HepG2 (cell line): ENCODE results near the gene PDSS2. TPM values are rescaled to one million over a fixed set of nuclear protein-coding genes. Genes with fewer than 3 reads are reported as not detected.

Source experiments
- ATF7-NPFF ChIP-seq: sonication (generic); formaldehyde crosslinking; IDR thresholded peaks from 2 replicates; pipeline ENCODE4 v1.8.1; 2023; ENCODE audit warnings: mild to moderate bottlenecking, low read depth, missing genetic modification reagents, moderate library complexity
- FOXO1 ChIP-seq: sonication (generic); formaldehyde crosslinking; IDR thresholded peaks from 2 replicates; pipeline ENCODE4 v1.4.0; 2020; ENCODE audit warnings: missing genetic modification reagents
- HNRNPK ChIP-seq: fragments of 200-400 bp; formaldehyde crosslinking; IDR thresholded peaks from 2 replicates; pipeline ENCODE4 v1.6.1; 2018; ENCODE audit warnings: low read length, low read depth, moderate library complexity, mild to moderate bottlenecking; ENCODE audit not compliant: poor library complexity, severe bottlenecking
- KDM3A ChIP-seq: IDR thresholded peaks from 2 replicates; pipeline ENCODE4 v1.6.1; 2018; ENCODE audit warnings: low read depth, missing compliant biosample characterization
- NONO ChIP-seq, 2 experiments: fragments of 450-650 bp in 1 of 2; sonication (generic) in 1 of 2; formaldehyde crosslinking in 1 of 2; IDR thresholded peaks in 1 of 2; conservative IDR thresholded peaks in 1 of 2; 2 replicates each; pipeline versions ENCODE4 v1.6.1 to v1.8.0; 2017 to 2022; ENCODE audit warnings: mild to moderate bottlenecking in 1 of 2, missing genetic modification reagents in 1 of 2, moderate library complexity in 1 of 2
- PHF8 ChIP-seq: sonication (generic); formaldehyde crosslinking; IDR thresholded peaks from 2 replicates; pipeline ENCODE4 v1.5.0; 2020; ENCODE audit warnings: missing genetic modification reagents
- PPARG ChIP-seq: conservative IDR thresholded peaks from 2 replicates; pipeline ENCODE4 v1.6.1; 2016; ENCODE audit warnings: missing biosample characterization, missing genetic modification reagents
- RFX1 ChIP-seq: fragments of 450-650 bp; IDR thresholded peaks from 2 replicates; pipeline ENCODE4 v1.6.1; 2017
- SKI ChIP-seq: fragments of 450-650 bp; IDR thresholded peaks from one replicate; pipeline ENCODE4 v1.6.1; 2018; ENCODE audit warnings: mild to moderate bottlenecking; ENCODE audit not compliant: partially characterized antibody
- SMYD3 ChIP-seq: sonication (generic); formaldehyde crosslinking; IDR thresholded peaks from 2 replicates; pipeline ENCODE4 v1.8.1; 2023; ENCODE audit warnings: mild to moderate bottlenecking, missing genetic modification reagents
- TBX3 ChIP-seq: fragments of 450-650 bp; IDR thresholded peaks from 2 replicates; pipeline ENCODE4 v1.6.1; 2017; ENCODE audit warnings: antibody characterized with exemption, mild to moderate bottlenecking, inconsistent platforms, borderline replicate concordance
- ZBTB7B ChIP-seq: sonication (generic); formaldehyde crosslinking; IDR thresholded peaks from 2 replicates; pipeline ENCODE4 v1.4.0; 2020; ENCODE audit warnings: missing genetic modification reagents
- ZKSCAN8 ChIP-seq: IDR thresholded peaks from 2 replicates; pipeline ENCODE4 v1.6.1; 2016; ENCODE audit warnings: borderline replicate concordance, missing genetic modification reagents, missing compliant biosample characterization
- ZNF329 ChIP-seq: sonication (generic); formaldehyde crosslinking; IDR thresholded peaks from 2 replicates; pipeline ENCODE4 v1.9.0; 2021; ENCODE audit warnings: low read depth, mild to moderate bottlenecking, missing genetic modification reagents
- ZNF335 ChIP-seq: sonication (generic); formaldehyde crosslinking; IDR thresholded peaks from 2 replicates; pipeline ENCODE4 v1.4.0; 2020; ENCODE audit warnings: missing genetic modification reagents
- ZNF589 ChIP-seq: sonication (generic); formaldehyde crosslinking; conservative IDR thresholded peaks from 2 replicates; pipeline ENCODE4 v1.8.0; 2022; ENCODE audit warnings: mild to moderate bottlenecking, moderate library complexity, missing genetic modification reagents
- ZSCAN31 ChIP-seq: sonication (generic); formaldehyde crosslinking; IDR thresholded peaks from 2 replicates; pipeline ENCODE4 v1.5.0; 2020; ENCODE audit warnings: low read depth, mild to moderate bottlenecking, missing genetic modification reagents
- polyA plus RNA-seq, 8 experiments: library from polyadenylated mRNA; depleted of rRNA in 3 of 8; stranded (reverse) in 7 of 8; unstranded in 1 of 8; fragments of >200 nt; fragmentation: Illumina TruSeq in 4 of 8; extraction: Trizol in 4 of 8; gene quantifications; 2 replicates each; pipeline versions ENCODE4 v1.2.1 to v1.2.3, GENCODE V29; 2011 to 2016; ENCODE audit warnings: low read depth in 4 of 8, missing spikeins in 1 of 8, mixed read lengths in 1 of 8; ENCODE audit not compliant: insufficient read depth in 1 of 8
- total RNA-seq, 5 experiments: library from RNA; depleted of rRNA; stranded (reverse); fragments of >200 nt; fragmentation: Illumina TruSeq; extraction: Trizol; gene quantifications; 2 replicates each; pipeline ENCODE4 v1.2.3, GENCODE V29; 2016; ENCODE audit warnings: low read depth in 1 of 5
- TF ChIP-seq, protein P1 (sequence below), 2 experiments: IDR thresholded peaks; 2 replicates each; pipeline ENCODE4 v1.6.1; 2011 to 2012; ENCODE audit warnings: low read length in 2 of 2, borderline replicate concordance in 1 of 2, low read depth in 1 of 2, mild to moderate bottlenecking in 1 of 2, moderate library complexity in 1 of 2
- TF ChIP-seq, protein P2 (sequence below): sonication (generic); formaldehyde crosslinking; IDR thresholded peaks from 2 replicates; pipeline ENCODE4 v1.9.0; 2021; ENCODE audit warnings: mild to moderate bottlenecking, missing genetic modification reagents

The PDSS2 gene
- total and polyA plus RNA-seq, 2 of the 13 experiments (the other 11 are each of a cell fraction or from before 2014, with no cell fraction given): 16.2 to 17.0 TPM

DNA sequence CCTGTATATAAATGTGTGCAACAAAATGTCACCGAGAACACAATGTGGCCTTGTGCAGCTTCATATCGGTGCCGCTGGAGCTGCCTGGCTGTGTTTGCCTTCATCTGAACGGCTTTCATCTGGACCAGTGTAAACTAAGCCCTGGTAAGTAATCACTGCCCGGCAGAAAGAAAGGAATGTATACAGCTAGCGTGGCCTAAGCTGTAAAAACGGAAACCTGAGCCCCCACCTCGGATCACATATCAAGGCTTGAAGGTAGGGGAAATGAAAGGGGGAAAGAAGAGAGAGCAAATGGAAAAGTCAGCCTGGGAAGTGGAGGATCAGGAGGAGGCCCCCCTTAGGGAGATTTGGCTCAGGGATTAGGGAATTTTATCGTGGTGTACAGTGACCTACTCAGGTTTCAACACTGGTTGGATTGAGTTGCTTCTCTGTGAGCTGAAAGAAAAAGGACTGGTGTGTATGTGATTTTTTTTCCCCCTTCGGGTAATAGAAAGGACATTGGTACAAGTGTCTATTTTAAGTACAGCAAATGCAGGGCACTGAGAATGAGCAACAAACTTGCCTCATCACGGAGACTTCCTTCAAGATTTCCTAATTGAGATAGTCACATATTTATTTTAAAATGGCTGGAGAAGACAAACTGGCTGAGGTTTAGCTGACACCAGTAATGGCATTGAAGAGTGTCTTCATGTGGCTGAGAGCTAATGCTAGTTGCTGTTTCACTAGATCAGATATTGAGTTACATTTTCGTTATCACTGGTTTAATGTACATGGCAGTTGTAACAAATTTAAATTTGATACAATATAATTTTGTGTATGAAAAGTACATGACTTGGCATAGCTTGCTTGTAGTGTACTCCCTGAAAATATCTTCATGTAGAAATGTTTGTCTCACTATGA is 34.0 kb upstream of the PDSS2 start (continued):
- peak; percentile 67; the same call in 1 of the 2 replicates for TF ChIP-seq ATF7-NPFF (CRISPR knock-in tag)
- TF ChIP-seq ZBTB7B (CRISPR knock-in tag): peak; percentile 95
- no peak for TF ChIP-seq NONO (IDR thresholded peaks at IDR 0.05)
- TF ChIP-seq NONO (CRISPR knock-in tag; conservative IDR thresholded peaks at IDR 0.05): peak; percentile 73; the same call in 1 of the 2 replicates
- TF ChIP-seq ZKSCAN8 (CRISPR knock-in tag): peak; percentile 99
- peak; percentile 44 for TF ChIP-seq PHF8 (CRISPR knock-in tag)
- TF ChIP-seq ZNF589: peak; percentile 68; the same call in 1 of the 2 replicates
- peak; percentile 59; the same call in 1 of the 2 replicates for TF ChIP-seq ZSCAN31 (CRISPR knock-in tag)
- TF ChIP-seq ZNF335 (CRISPR knock-in tag): 0 out of 2 replicates have a peak, but pooled peaks have one; percentile 68
- TF ChIP-seq RFX1: no peak
- 0 out of 2 replicates have a peak, but pooled peaks have one; percentile 52 for TF ChIP-seq SMYD3
- TF ChIP-seq, protein P1, sequence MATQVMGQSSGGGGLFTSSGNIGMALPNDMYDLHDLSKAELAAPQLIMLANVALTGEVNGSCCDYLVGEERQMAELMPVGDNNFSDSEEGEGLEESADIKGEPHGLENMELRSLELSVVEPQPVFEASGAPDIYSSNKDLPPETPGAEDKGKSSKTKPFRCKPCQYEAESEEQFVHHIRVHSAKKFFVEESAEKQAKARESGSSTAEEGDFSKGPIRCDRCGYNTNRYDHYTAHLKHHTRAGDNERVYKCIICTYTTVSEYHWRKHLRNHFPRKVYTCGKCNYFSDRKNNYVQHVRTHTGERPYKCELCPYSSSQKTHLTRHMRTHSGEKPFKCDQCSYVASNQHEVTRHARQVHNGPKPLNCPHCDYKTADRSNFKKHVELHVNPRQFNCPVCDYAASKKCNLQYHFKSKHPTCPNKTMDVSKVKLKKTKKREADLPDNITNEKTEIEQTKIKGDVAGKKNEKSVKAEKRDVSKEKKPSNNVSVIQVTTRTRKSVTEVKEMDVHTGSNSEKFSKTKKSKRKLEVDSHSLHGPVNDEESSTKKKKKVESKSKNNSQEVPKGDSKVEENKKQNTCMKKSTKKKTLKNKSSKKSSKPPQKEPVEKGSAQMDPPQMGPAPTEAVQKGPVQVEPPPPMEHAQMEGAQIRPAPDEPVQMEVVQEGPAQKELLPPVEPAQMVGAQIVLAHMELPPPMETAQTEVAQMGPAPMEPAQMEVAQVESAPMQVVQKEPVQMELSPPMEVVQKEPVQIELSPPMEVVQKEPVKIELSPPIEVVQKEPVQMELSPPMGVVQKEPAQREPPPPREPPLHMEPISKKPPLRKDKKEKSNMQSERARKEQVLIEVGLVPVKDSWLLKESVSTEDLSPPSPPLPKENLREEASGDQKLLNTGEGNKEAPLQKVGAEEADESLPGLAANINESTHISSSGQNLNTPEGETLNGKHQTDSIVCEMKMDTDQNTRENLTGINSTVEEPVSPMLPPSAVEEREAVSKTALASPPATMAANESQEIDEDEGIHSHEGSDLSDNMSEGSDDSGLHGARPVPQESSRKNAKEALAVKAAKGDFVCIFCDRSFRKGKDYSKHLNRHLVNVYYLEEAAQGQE (IDR thresholded peaks at IDR 0.05; ENCODE audit: borderline replicate concordance in 1 of 2, low read depth in 1 of 2, low read length in 2 of 2): peak in 1 of 2 experiments; percentile 10; a peak in 1 of 4 replicates
- no peak for TF ChIP-seq HNRNPK
- peak; percentile 80; the same call in 1 of the 2 replicates for TF ChIP-seq TBX3
- TF ChIP-seq, protein P2, sequence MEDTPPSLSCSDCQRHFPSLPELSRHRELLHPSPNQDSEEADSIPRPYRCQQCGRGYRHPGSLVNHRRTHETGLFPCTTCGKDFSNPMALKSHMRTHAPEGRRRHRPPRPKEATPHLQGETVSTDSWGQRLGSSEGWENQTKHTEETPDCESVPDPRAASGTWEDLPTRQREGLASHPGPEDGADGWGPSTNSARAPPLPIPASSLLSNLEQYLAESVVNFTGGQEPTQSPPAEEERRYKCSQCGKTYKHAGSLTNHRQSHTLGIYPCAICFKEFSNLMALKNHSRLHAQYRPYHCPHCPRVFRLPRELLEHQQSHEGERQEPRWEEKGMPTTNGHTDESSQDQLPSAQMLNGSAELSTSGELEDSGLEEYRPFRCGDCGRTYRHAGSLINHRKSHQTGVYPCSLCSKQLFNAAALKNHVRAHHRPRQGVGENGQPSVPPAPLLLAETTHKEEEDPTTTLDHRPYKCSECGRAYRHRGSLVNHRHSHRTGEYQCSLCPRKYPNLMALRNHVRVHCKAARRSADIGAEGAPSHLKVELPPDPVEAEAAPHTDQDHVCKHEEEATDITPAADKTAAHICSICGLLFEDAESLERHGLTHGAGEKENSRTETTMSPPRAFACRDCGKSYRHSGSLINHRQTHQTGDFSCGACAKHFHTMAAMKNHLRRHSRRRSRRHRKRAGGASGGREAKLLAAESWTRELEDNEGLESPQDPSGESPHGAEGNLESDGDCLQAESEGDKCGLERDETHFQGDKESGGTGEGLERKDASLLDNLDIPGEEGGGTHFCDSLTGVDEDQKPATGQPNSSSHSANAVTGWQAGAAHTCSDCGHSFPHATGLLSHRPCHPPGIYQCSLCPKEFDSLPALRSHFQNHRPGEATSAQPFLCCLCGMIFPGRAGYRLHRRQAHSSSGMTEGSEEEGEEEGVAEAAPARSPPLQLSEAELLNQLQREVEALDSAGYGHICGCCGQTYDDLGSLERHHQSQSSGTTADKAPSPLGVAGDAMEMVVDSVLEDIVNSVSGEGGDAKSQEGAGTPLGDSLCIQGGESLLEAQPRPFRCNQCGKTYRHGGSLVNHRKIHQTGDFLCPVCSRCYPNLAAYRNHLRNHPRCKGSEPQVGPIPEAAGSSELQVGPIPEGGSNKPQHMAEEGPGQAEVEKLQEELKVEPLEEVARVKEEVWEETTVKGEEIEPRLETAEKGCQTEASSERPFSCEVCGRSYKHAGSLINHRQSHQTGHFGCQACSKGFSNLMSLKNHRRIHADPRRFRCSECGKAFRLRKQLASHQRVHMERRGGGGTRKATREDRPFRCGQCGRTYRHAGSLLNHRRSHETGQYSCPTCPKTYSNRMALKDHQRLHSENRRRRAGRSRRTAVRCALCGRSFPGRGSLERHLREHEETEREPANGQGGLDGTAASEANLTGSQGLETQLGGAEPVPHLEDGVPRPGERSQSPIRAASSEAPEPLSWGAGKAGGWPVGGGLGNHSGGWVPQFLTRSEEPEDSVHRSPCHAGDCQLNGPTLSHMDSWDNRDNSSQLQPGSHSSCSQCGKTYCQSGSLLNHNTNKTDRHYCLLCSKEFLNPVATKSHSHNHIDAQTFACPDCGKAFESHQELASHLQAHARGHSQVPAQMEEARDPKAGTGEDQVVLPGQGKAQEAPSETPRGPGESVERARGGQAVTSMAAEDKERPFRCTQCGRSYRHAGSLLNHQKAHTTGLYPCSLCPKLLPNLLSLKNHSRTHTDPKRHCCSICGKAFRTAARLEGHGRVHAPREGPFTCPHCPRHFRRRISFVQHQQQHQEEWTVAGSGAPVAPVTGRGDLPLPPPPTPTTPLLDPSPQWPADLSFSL: peak; percentile 84
- TF ChIP-seq FOXO1 (CRISPR knock-in tag): peak; percentile 66
- 0 out of 2 replicates have a peak, but pooled peaks have one; percentile 7 for TF ChIP-seq PPARG (CRISPR knock-in tag)
- no peak for TF ChIP-seq KDM3A
- TF ChIP-seq ZNF329 (CRISPR knock-in tag): no peak
- TF ChIP-seq SKI: peak; percentile 16
